ENCODE results near the gene TMEM143. TPM values are rescaled to one million over a fixed set of nuclear protein-coding genes. Genes with fewer than 3 reads are reported as not detected.

Gene TMEM143
- total and polyA plus RNA-seq, 12 donors: 3.3 to 26.5 (median 12.7) TPM

GRCh38 chr19:48398102-48398374 is 34.3 kb upstream of the TMEM143 start:
- no peak for TF ChIP-seq CTCF (IDR thresholded peaks at IDR 0.05)
- Histone ChIP-seq H3K9me3 (replicated peaks in 1 of 3) (no peaks in the 10 kb centered on the region), H3K4me3 (peak overlapping the region in 1 of 4 donors; percentile 52), H3K27me3 (peaks cover 40% of the 10 kb centered on the region), H3K4me1 (replicated peaks in 1 of 2) (peaks cover 0 to 6% of the 10 kb centered on the region in 2 donors), H3K27ac (peak overlapping the region in 1 of 5 donors; percentile 68), H3K36me3 (replicated peaks in 1 of 2) (no peaks in the 10 kb centered on the region)
- intact Hi-C loops (cut with DNase I): loop anchor here in 1 of 2 donors (10.0 kb wide), 1 partner anchor 47 kb away; the partner anchor contains the start of gene GRWD1
- DNase-seq: no peak
- WGBS, 4 donors: 6 to 7% (median 6%) methylated on average over 17 of the region's 17 CpGs

GRCh38 chr19:48397263-48398101 is 33.7 kb upstream of the TMEM143 start:
- Histone ChIP-seq H3K9me3 (replicated peaks in 1 of 3) (no peaks in the 10 kb centered on the region), H3K4me3 (peak overlapping the region in 1 of 4 donors; percentile 52), H3K4me1 (replicated peaks in 1 of 2) (peaks cover 0 to 6% of the 10 kb centered on the region in 2 donors), H3K27ac (no peak overlapping the region), H3K27me3 (peaks cover 40% of the 10 kb centered on the region), H3K36me3 (replicated peaks in 1 of 2) (no peaks in the 10 kb centered on the region)
- WGBS, 4 donors: 49 to 54% (median 54%) methylated on average over 22 of the region's 22 CpGs
- no peak for DNase-seq
- intact Hi-C loops (cut with DNase I): loop anchor here in 1 of 2 donors (10.0 kb wide), 1 partner anchor 47 kb away; the partner anchor contains the start of gene GRWD1
- TF ChIP-seq CTCF (IDR thresholded peaks at IDR 0.05) (no peak), POLR2A (IDR thresholded peaks at IDR 0.05) (no peak)

- 47 to 83% (median 56%) methylated on average over 1 to 2 of the region's 2 CpGs for WGBS, 4 donors
These were observed 33.1 kb upstream of the TMEM143 start for GRCh38 chr19:48396824-48397176.

More at GRCh38 chr19:48396824-48397176, 33.1 kb upstream of the TMEM143 start:
- H3K36me3 ChIP-seq (replicated peaks in 1 of 2): no peaks in the 10 kb centered on the region
- H3K4me1 ChIP-seq (replicated peaks in 1 of 2): peaks cover 0 to 6% of the 10 kb centered on the region in 2 donors
- TF ChIP-seq CTCF (IDR thresholded peaks at IDR 0.05): no peak
- no peak for TF ChIP-seq POLR2A (IDR thresholded peaks at IDR 0.05)
- no peak for DNase-seq
- H3K27ac ChIP-seq: no peak overlapping the region
- H3K9me3 ChIP-seq (replicated peaks in 1 of 3): no peaks in the 10 kb centered on the region
- intact Hi-C loops (cut with DNase I): loop anchor here in 1 of 2 donors (10.0 kb wide), 1 partner anchor 48 kb away; the partner anchor contains the start of gene GRWD1
- H3K4me3 ChIP-seq: no peak overlapping the region
- H3K27me3 ChIP-seq: peaks cover 40% of the 10 kb centered on the region
